MM.1S (cell line): Measurements from ENCODE around the gene CPEB1.

ENCODE experiments used
- EZH2 ChIP-seq: fragments of 300-600 bp; sonication (generic); optimal IDR thresholded peaks from 2 replicates; pipeline ENCODE3; 2017; ENCODE audit warnings: low read depth, mild to moderate bottlenecking, antibody characterized with exemption, low read length, mixed read lengths
- TF ChIP-seq, protein P1 (sequence below): fragments of 300-600 bp; sonication (generic); IDR thresholded peaks from 2 replicates; pipeline ENCODE4 v1.5.1; 2016; ENCODE audit warnings: antibody characterized with exemption, low read length, mixed read lengths

- TF ChIP-seq, protein P1, sequence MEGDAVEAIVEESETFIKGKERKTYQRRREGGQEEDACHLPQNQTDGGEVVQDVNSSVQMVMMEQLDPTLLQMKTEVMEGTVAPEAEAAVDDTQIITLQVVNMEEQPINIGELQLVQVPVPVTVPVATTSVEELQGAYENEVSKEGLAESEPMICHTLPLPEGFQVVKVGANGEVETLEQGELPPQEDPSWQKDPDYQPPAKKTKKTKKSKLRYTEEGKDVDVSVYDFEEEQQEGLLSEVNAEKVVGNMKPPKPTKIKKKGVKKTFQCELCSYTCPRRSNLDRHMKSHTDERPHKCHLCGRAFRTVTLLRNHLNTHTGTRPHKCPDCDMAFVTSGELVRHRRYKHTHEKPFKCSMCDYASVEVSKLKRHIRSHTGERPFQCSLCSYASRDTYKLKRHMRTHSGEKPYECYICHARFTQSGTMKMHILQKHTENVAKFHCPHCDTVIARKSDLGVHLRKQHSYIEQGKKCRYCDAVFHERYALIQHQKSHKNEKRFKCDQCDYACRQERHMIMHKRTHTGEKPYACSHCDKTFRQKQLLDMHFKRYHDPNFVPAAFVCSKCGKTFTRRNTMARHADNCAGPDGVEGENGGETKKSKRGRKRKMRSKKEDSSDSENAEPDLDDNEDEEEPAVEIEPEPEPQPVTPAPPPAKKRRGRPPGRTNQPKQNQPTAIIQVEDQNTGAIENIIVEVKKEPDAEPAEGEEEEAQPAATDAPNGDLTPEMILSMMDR = no peak
- no peak for TF ChIP-seq EZH2
Observed at GRCh38 chr15:82692171-82692570, 45.0 kb upstream of the CPEB1 start.
